K562 (cell line): Measurements from ENCODE around the gene ZNF772. TPM values are rescaled to one million over a fixed set of nuclear protein-coding genes. Genes with fewer than 3 reads are reported as not detected.
A peak's percentile ranks its signal among the peaks of the same experiment; 100 is the strongest.
"Not testable (repeated sequence)": the region's sequence is repeated elsewhere in the genome, so short reads cannot be mapped to it uniquely, and the experiment has no call there.

ENCODE experiments used
- ATAC-seq: fragments of 200-7000 bp; cut with Tn5 transposase; 3 replicates; pipeline ENCODE4 v1.9.1; 2020; ENCODE audit warnings: moderate library complexity
- BruUV-seq: library from RNA; stranded (reverse); fragments of 400-500 nt; replicated peaks from 2 replicates; lab custom pipeline; 2021; lab: Mats Ljungman, UMichigan
- CTCF ChIA-PET: fragments of 300-600 bp; formaldehyde crosslinking; extraction: SDS; loops from one replicate; lab custom pipeline; 2021; ENCODE audit warnings: low intra/inter-chr PET ratio; lab: Yijun Ruan, JAX
- POLR2A ChIA-PET: fragments of 300-600, 350-650 bp; sonication (Branson Sonifier 250); formaldehyde crosslinking; extraction: SDS; loops from one replicate; lab custom pipeline; 2021; ENCODE audit warnings: antibody characterized with exemption, inconsistent platforms; lab: Yijun Ruan, JAX
- DNase-seq, 4 experiments: peaks; one replicate each; pipeline versions ENCODE4 v3.0.0 to v3.0.0-alpha.2; 2011 to 2018; ENCODE audit warnings: low spot score in 3 of 4, mixed read lengths in 3 of 4; ENCODE audit errors: extremely low read depth in 1 of 4
- FAIRE-seq: peaks from 2 replicates; lab custom pipeline; 2011; peaks lifted over from hg19 to GRCh38; lab: Jason Lieb, UNC
- H2AFZ ChIP-seq: 2 replicates; pipeline ENCODE4 v1.6.0; 2011; ENCODE audit warnings: low read depth, low read length, control low read depth, inconsistent platforms
- H3K27ac ChIP-seq: fragments of 200-600 bp; 3 replicates; pipeline ENCODE4 v1.8.0; 2011; ENCODE audit warnings: low read depth, mild to moderate bottlenecking, control low read depth, inconsistent platforms, low read length, moderate library complexity, mixed read lengths; ENCODE audit errors: extremely low read depth
- H3K27me3 ChIP-seq, 2 experiments: fragments of 300-600 bp in 1 of 2; 2 replicates in 1 of 2; 3 replicates in 1 of 2; pipeline versions ENCODE4 v1.6.0 to v1.8.0; 2011; ENCODE audit warnings: inconsistent platforms in 2 of 2, low read length in 2 of 2, mild to moderate bottlenecking in 1 of 2, mixed read lengths in 1 of 2, moderate library complexity in 1 of 2; ENCODE audit not compliant: control insufficient read depth in 2 of 2, insufficient read depth in 2 of 2
- H3K36me3 ChIP-seq: fragments of 300-600 bp; 3 replicates; pipeline ENCODE4 v1.8.0; 2011; ENCODE audit warnings: mild to moderate bottlenecking, low read length, inconsistent platforms; ENCODE audit not compliant: control insufficient read depth, insufficient read depth
- H3K4me1 ChIP-seq, 2 experiments: fragments of 200-600 bp in 1 of 2; replicated peaks in 1 of 2; 2 replicates in 1 of 2; 3 replicates in 1 of 2; pipeline versions ENCODE4 v1.5.1 to v1.8.0; 2011; ENCODE audit warnings: inconsistent platforms in 2 of 2, low read length in 2 of 2, mild to moderate bottlenecking in 1 of 2, mixed read lengths in 1 of 2, moderate library complexity in 1 of 2; ENCODE audit not compliant: control insufficient read depth in 2 of 2, insufficient read depth in 2 of 2
- H3K4me2 ChIP-seq: 2 replicates; pipeline ENCODE4 v1.6.1; 2011; ENCODE audit warnings: low read length, control low read depth, inconsistent platforms, mixed read lengths; ENCODE audit not compliant: insufficient read depth
- H3K4me3 ChIP-seq: fragments of 200-600 bp; sonication (generic), shearing (Covaris generic); 2 replicates; pipeline ENCODE4 v1.5.1; 2016; ENCODE audit warnings: control low read depth, inconsistent platforms
- H3K79me2 ChIP-seq: fragments of 200-600 bp; 3 replicates; pipeline ENCODE4 v1.8.0; 2011; ENCODE audit warnings: low read length, inconsistent platforms; ENCODE audit not compliant: control insufficient read depth, insufficient read depth
- H3K9ac ChIP-seq, 2 experiments: 2 replicates each; pipeline versions ENCODE4 v1.6.0 to v1.6.1; 2011; ENCODE audit warnings: low read depth in 2 of 2, low read length in 2 of 2, control low read depth in 1 of 2, inconsistent platforms in 1 of 2, mild to moderate bottlenecking in 1 of 2, mixed read lengths in 1 of 2; ENCODE audit not compliant: insufficient read depth in 1 of 2
- H3K9me1 ChIP-seq: one replicate; pipeline ENCODE4 v1.6.0; 2011; ENCODE audit warnings: inconsistent platforms, mild to moderate bottlenecking, low read length, moderate library complexity; ENCODE audit not compliant: control insufficient read depth, insufficient read depth
- H3K9me3 ChIP-seq: replicated peaks from 2 replicates; pipeline ENCODE4 v1.5.1; 2011; ENCODE audit warnings: low read depth, low read length, inconsistent platforms; ENCODE audit not compliant: control insufficient read depth, insufficient read depth
- H4K20me1 ChIP-seq: replicated peaks from 2 replicates; pipeline ENCODE4 v1.6.1; 2011; ENCODE audit warnings: low read length, inconsistent platforms, mixed read lengths; ENCODE audit not compliant: control insufficient read depth, insufficient read depth
- YY1 ChIP-seq, 3 experiments: IDR thresholded peaks; 2 replicates each; pipeline ENCODE4 v1.6.1; 2011; ENCODE audit warnings: low read length in 2 of 3, mild to moderate bottlenecking in 2 of 3, moderate library complexity in 2 of 3, borderline replicate concordance in 1 of 3, control low read depth in 1 of 3, low read depth in 1 of 3; ENCODE audit not compliant: insufficient read depth in 3 of 3, insufficient replicate concordance in 2 of 3, control insufficient read depth in 1 of 3, insufficient read length in 1 of 3; ENCODE audit errors: extremely low read depth in 1 of 3
- WGBS: fragments of 100-300 bp; shearing (Covaris generic); methylation state at CpG from one replicate; pipeline ENCODE4 v1.1.6; 2016; ENCODE audit warnings: low coverage, mixed read lengths; ENCODE audit not compliant: insufficient coverage; ENCODE audit errors: missing lambda C conversion rate; 5-methylcytosine and 5-hydroxymethylcytosine counted together
- in situ Hi-C: fragments of 300-500 bp; cut with MboI; formaldehyde crosslinking; loops from 4 replicates; pipeline ENCODE4 v1.15.0; 2018; ENCODE audit warnings: inconsistent platforms, mixed read lengths
- intact Hi-C: fragments of 100-400 bp; cut with micrococcal nuclease; formaldehyde crosslinking; loops from 2 replicates; pipeline ENCODE4 v1.14.2; 2022
- polyA plus RNA-seq, 8 experiments: library from polyadenylated mRNA; depleted of rRNA in 4 of 8; stranded (reverse) in 5 of 8; unstranded in 3 of 8; fragments of >200 nt; fragmentation: Nextera tagmentation in 2 of 8; fragmentation: Illumina TruSeq in 1 of 8; extraction: Ambion mirVana in 2 of 8; extraction: Trizol in 1 of 8; gene quantifications; 2 replicates each; pipeline versions ENCODE4 v1.2.1 to v1.2.3, GENCODE V29; 2011 to 2014; ENCODE audit warnings: inconsistent platforms in 1 of 8, missing spikeins in 1 of 8
- total RNA-seq, 7 experiments: library from RNA; depleted of rRNA in 6 of 7; stranded (reverse); fragments of >200 nt in 6 of 7; fragmentation: Illumina TruSeq in 2 of 7; extraction: Trizol in 2 of 7; gene quantifications; 2 replicates each; pipeline versions ENCODE4 v1.2.1 to v1.2.3, GENCODE V29; 2011 to 2021; ENCODE audit warnings: low replicate concordance in 1 of 7

Gene ZNF772
- total and polyA plus RNA-seq, 9 of the 15 experiments (the other 6 are each of a cell fraction or from before 2014, with no cell fraction given) = 0.13 to 1.9 (median 1.1) TPM

DNA sequence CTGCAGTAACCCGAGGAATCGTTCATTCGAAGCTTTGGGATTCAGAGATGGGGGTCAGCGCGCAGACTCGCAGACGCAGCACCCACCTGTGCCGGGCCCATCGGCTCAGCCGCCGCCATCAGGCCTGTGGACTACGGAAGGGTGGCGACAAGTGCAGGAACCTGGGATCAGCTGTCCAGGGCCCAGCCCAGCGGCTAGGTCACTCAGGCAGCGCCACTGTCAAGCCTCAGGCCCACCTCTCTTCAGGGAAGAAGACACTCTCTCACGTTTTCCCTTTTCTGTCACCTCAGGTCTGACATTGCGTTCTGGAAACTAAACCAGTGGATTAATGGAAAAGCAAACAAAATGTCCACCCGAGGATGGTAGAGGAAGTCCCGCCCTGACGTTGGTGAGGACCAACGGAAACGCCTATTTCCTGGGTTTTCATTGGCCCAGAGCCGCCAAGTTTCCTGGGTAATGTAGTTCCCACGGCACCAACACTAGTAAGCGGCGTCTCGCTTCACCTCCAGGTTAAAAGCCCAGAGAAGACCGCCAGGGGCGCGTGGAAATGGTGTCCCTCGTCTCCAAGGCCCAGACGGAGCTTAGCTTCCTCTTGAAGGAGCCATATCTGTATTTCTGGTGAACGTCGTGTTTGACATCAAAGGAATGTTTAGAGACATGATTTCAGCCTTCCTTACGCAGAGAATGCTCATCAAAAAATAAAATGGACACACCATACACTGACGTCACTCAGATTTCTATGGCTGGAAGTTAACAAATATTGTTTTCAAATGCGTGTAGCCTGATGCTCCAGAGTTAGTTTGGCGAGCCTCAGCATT lies at the start of gene ZNF772 (continued):
- TF ChIP-seq YY1 (IDR thresholded peaks at IDR 0.05; ENCODE audit: borderline replicate concordance in 1 of 3, control insufficient read depth in 1 of 3, extremely low read depth in 1 of 3, insufficient read depth in 3 of 3, insufficient read length in 1 of 3, insufficient replicate concordance in 2 of 3, low read depth in 1 of 3, low read length in 2 of 3) = peak in 2 of 3 experiments; percentile 53 to 88
- TF ChIP-seq, all 486 proteins: peak for 40

DNA sequence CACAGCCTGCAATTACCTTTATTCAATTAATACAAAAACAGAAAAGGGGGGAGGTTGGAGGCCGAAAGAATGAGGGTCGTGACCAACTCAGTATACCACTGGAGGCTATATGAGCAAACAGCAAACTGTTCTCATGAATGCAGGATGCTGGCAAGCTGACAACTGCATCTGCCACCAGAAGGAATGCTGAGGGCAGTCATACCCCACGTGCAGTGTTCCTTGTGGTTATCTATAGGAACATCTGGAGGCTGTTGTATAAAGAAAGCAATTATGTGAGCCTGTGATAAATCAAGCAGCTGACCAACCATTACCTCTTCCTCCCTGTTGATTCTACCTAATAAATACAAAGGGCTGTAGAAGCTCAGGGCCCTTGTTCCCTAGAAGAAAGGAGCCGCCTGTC lies 40.7 kb upstream of the ZNF772 start:
- FAIRE-seq, POLR2A ChIA-PET, in situ Hi-C loops, BruUV-seq, H4K20me1 ChIP-seq, H3K79me2 ChIP-seq, H3K36me3 ChIP-seq, H3K9me3 ChIP-seq, DNase-seq, ATAC-seq, H3K4me1 ChIP-seq, H3K9ac ChIP-seq, H3K27ac ChIP-seq, CTCF ChIA-PET, H3K4me2 ChIP-seq, H3K27me3 ChIP-seq, H3K4me3 ChIP-seq, intact Hi-C loops, H2AFZ ChIP-seq, H3K9me1 ChIP-seq: not testable (repeated sequence)
- 0% methylated on average over 4 of the region's 4 CpGs for WGBS
